Measurements from ENCODE around the gene TMEM200B. TPM values are rescaled to one million over a fixed set of nuclear protein-coding genes. Genes with fewer than 3 reads are reported as not detected.

The TMEM200B gene
- total and polyA plus RNA-seq, 10 of the 15 experiments (the other 5 are each of a cell fraction or from before 2014, with no cell fraction given): 0.03 to 1.4 (median 0.08) TPM; not detected in 3

DNA sequence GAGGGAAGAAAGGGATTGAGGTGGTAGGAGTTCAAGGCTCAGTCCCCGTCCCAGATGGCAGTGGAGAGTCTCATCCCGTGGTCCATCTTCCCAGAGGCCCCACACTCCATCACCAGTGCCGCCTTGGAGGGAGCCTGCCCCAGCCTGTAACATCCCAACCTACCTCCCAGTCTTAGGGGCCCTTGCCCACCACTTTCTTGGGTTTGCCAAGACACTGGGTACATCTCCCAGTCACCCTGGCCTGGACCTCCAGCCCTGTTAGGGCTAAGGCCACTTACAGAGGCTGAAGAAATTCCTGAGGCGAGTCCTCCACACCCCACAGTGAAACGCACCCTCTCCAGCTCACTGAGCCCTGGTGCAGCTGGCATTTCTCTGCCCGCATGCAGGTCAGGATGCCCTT is 3.3 kb downstream of the TMEM200B start:
- intact Hi-C loops (cut with micrococcal nuclease; ENCODE audit: unreplicated experiment) (loop anchor here (5.0 kb wide), 1 partner anchor 82 kb away; no protein-coding TSS in a partner anchor), in situ Hi-C loops (cut with MboI) (no loop called here)
- Histone ChIP-seq H3K27ac (ENCODE audit: control insufficient read depth, insufficient read depth) (no peak overlapping the region), H3K27me3 (replicated peaks in 1 of 2; ENCODE audit: control insufficient read depth in 2 of 2, insufficient read depth in 2 of 2, low read length in 1 of 2) (peaks cover 4 to 16% of the 10 kb centered on the region in 2 experiments; a peak in 3 of 4 replicates), H3K9ac (ENCODE audit: control insufficient read depth, insufficient read depth, low read length) (no peak overlapping the region), H3K4me3 (no peak overlapping the region), H3K79me2 (ENCODE audit: control insufficient read depth, insufficient read depth, low read length) (no peaks in the 10 kb centered on the region), H3K4me2 (ENCODE audit: control insufficient read depth, insufficient read depth) (no peak overlapping the region), H4K20me1 (ENCODE audit: control insufficient read depth, insufficient read depth) (no peaks in the 10 kb centered on the region; the same call in 1 of the 2 replicates), H2AFZ (ENCODE audit: control insufficient read depth, low read depth, low read length) (no peak overlapping the region), H3K9me3 (replicated peaks; ENCODE audit: control insufficient read depth, insufficient read depth, low read length) (no peaks in the 10 kb centered on the region), H3K4me1 (ENCODE audit: control insufficient read depth, insufficient read depth, low read length) (no peaks in the 10 kb centered on the region), H3K36me3 (ENCODE audit: control insufficient read depth in 2 of 2, insufficient read depth in 2 of 2, low read length in 1 of 2) (peaks cover 3 to 5% of the 10 kb centered on the region in 2 experiments; a peak in 3 of 4 replicates)
- WGBS (ENCODE audit: insufficient coverage, insufficient replicate concordance, low lambda C conversion rate, missing lambda C conversion rate): 77% methylated on average over 6 of the region's 6 CpGs
- RAD21 ChIA-PET (ENCODE audit: unreplicated experiment): no interaction called here
- ATAC-seq: no peak
- SMC1A ChIA-PET (ENCODE audit: uncharacterized antibody, unreplicated experiment): no interaction called here
- no peak for FAIRE-seq
- no peak for DNase-seq (ENCODE audit: low read depth, low spot score)
- TF ChIP-seq YBX1 (IDR thresholded peaks at IDR 0.05) (no peak), ETV6 (conservative IDR thresholded peaks at IDR 0.05 in 1 of 2, IDR thresholded peaks at IDR 0.05 in 1 of 2; ENCODE audit: borderline replicate concordance in 1 of 2, low read depth in 1 of 2) (no peak), EZH2 (IDR thresholded peaks at IDR 0.05; ENCODE audit: borderline replicate concordance, control insufficient read depth, low read depth, low read length) (no peak), NBN (IDR thresholded peaks at IDR 0.05) (no peak), RFX5 (IDR thresholded peaks at IDR 0.05; ENCODE audit: low read depth, low read length) (no peak), ZNF384 (IDR thresholded peaks at IDR 0.05; ENCODE audit: borderline replicate concordance, low read depth, low read length) (no peak), SUPT20H (IDR thresholded peaks at IDR 0.05; ENCODE audit: borderline replicate concordance, control insufficient read depth, low read depth, low read length) (no peak), TCF12 (IDR thresholded peaks at IDR 0.05; ENCODE audit: low read depth, low read length) (no peak), TBL1XR1 (IDR thresholded peaks at IDR 0.05; ENCODE audit: low read depth, low read length) (no peak), ESRRA (IDR thresholded peaks at IDR 0.05; ENCODE audit: low read length) (no peak), CBX3 (IDR thresholded peaks at IDR 0.05; ENCODE audit: borderline replicate concordance, low read depth) (no peak), SMARCA5 (IDR thresholded peaks at IDR 0.05) (no peak), CHD4 (IDR thresholded peaks at IDR 0.05) (no peak), ZBTB4 (CRISPR knock-in tag; IDR thresholded peaks at IDR 0.05) (no peak), NR2F1 (conservative IDR thresholded peaks at IDR 0.05) (no peak), CUX1 (IDR thresholded peaks at IDR 0.05; ENCODE audit: insufficient replicate concordance, low read depth, low read length) (no peak), PML (IDR thresholded peaks at IDR 0.05; ENCODE audit: low read length) (no peak)
- BruUV-seq (replicated peaks): no TSS peak
- POLR2A ChIA-PET: no interaction called here
- CTCF ChIA-PET: interaction anchor here (0.7 to 1.1 kb wide), 3 partner anchors 88 to 246 kb away, joined by 3 to 6 read pairs (median 3); no protein-coding TSS in a partner anchor
